GM12878 (cell line): Measurements from ENCODE around the gene SETBP1. TPM values are rescaled to one million over a fixed set of nuclear protein-coding genes. Genes with fewer than 3 reads are reported as not detected.

Experiments used
- ATAC-seq: fragments of 200-7000 bp; cut with Tn5 transposase; 3 replicates; pipeline ENCODE4 v1.9.1; 2020; ENCODE audit warnings: mild to moderate bottlenecking, moderate library complexity
- BruUV-seq: library from RNA; stranded (reverse); fragments of 400-500 nt; replicated peaks from 2 replicates; lab custom pipeline; 2021; lab: Mats Ljungman, UMichigan
- CTCF ChIA-PET: fragments of 300-600 bp; sonication (Branson Sonifier 250); formaldehyde crosslinking; extraction: SDS; loops from one replicate; lab custom pipeline; 2021; ENCODE audit warnings: inconsistent platforms; lab: Yijun Ruan, JAX
- POLR2A ChIA-PET: fragments of 350-600 bp; formaldehyde crosslinking; extraction: SDS; loops from one replicate; lab custom pipeline; 2021; ENCODE audit warnings: inconsistent platforms; lab: Charles Lee
- RAD21 ChIA-PET: fragments of 300-600 bp; sonication (Branson Sonifier 250); formaldehyde crosslinking; loops from one replicate; lab custom pipeline; 2023; ENCODE audit warnings: antibody characterized with exemption; ENCODE audit not compliant: unreplicated experiment; lab: Charles Lee
- SMC1A ChIA-PET: fragments of 300-600 bp; sonication (Branson Sonifier 250); formaldehyde crosslinking; loops from one replicate; lab custom pipeline; 2023; ENCODE audit not compliant: unreplicated experiment, uncharacterized antibody; lab: Charles Lee
- DNase-seq: peaks from one replicate; pipeline ENCODE4 v3.0.0-alpha.2; 2011; ENCODE audit warnings: low read depth, low spot score
- FAIRE-seq: peaks from 3 replicates; lab custom pipeline; 2011; peaks lifted over from hg19 to GRCh38; lab: Jason Lieb, UNC
- H2AFZ ChIP-seq: 2 replicates; pipeline ENCODE4 v1.6.0; 2011; ENCODE audit warnings: low read depth, low read length, control low read depth; ENCODE audit not compliant: control insufficient read depth
- H3K27ac ChIP-seq: 2 replicates; pipeline ENCODE4 v1.5.1; 2011; ENCODE audit warnings: control low read depth; ENCODE audit not compliant: control insufficient read depth, insufficient read depth
- H3K27me3 ChIP-seq, 2 experiments: replicated peaks in 1 of 2; 2 replicates each; pipeline versions ENCODE4 v1.6.0 to v1.6.1; 2011; ENCODE audit warnings: low read length in 1 of 2; ENCODE audit not compliant: control insufficient read depth in 2 of 2, insufficient read depth in 2 of 2
- H3K36me3 ChIP-seq, 2 experiments: 2 replicates each; pipeline ENCODE4 v1.5.1; 2011; ENCODE audit warnings: low read length in 1 of 2; ENCODE audit not compliant: control insufficient read depth in 2 of 2, insufficient read depth in 2 of 2
- H3K4me1 ChIP-seq: 2 replicates; pipeline ENCODE4 v1.6.1; 2011; ENCODE audit warnings: mild to moderate bottlenecking, low read length, moderate library complexity, mixed read lengths; ENCODE audit not compliant: control insufficient read depth, insufficient read depth
- H3K4me2 ChIP-seq: 2 replicates; pipeline ENCODE4 v1.6.0; 2011; ENCODE audit warnings: control low read depth; ENCODE audit not compliant: control insufficient read depth, insufficient read depth
- H3K4me3 ChIP-seq: fragments of 200-600 bp; sonication (generic); 2 replicates; pipeline ENCODE4 v1.5.1; 2016
- H3K79me2 ChIP-seq: 2 replicates; pipeline ENCODE4 v1.6.0; 2011; ENCODE audit warnings: low read length; ENCODE audit not compliant: control insufficient read depth, insufficient read depth
- H3K9ac ChIP-seq: 2 replicates; pipeline ENCODE4 v1.8.0; 2011; ENCODE audit warnings: low read length, control low read depth, mixed read lengths; ENCODE audit not compliant: control insufficient read depth, insufficient read depth
- H3K9me3 ChIP-seq: replicated peaks from 3 replicates; pipeline ENCODE4 v1.5.1; 2011; ENCODE audit warnings: mild to moderate bottlenecking, low read length; ENCODE audit not compliant: control insufficient read depth, insufficient read depth
- H4K20me1 ChIP-seq: 2 replicates; pipeline ENCODE4 v1.6.0; 2011; ENCODE audit not compliant: control insufficient read depth, insufficient read depth
- BHLHE40 ChIP-seq, 2 experiments: fragments of 450-650 bp in 1 of 2; IDR thresholded peaks; 2 replicates each; pipeline ENCODE4 v1.6.1; 2011 to 2017; ENCODE audit warnings: low read depth in 2 of 2, borderline replicate concordance in 1 of 2, improper control_type of control experiment in 1 of 2, low read length in 1 of 2, mild to moderate bottlenecking in 1 of 2
- CBFB ChIP-seq: IDR thresholded peaks from 2 replicates; pipeline ENCODE4 v1.6.1; 2016; ENCODE audit warnings: antibody characterized with exemption, low read depth
- HDAC6 ChIP-seq: fragments of 200-600 bp; sonication (generic); IDR thresholded peaks from one replicate; pipeline ENCODE4 v1.8.0; 2017; ENCODE audit warnings: antibody characterized with exemption; ENCODE audit not compliant: unreplicated experiment
- PRDM15 ChIP-seq: fragments of 450-650 bp; formaldehyde crosslinking; IDR thresholded peaks from 2 replicates; pipeline ENCODE4 v1.4.0; 2020; ENCODE audit warnings: mild to moderate bottlenecking, moderate library complexity
- RAD51 ChIP-seq: fragments of 450-650 bp; IDR thresholded peaks from 2 replicates; pipeline ENCODE4 v1.6.1; 2016; ENCODE audit warnings: moderate library complexity, mild to moderate bottlenecking, inconsistent platforms
- SKIL ChIP-seq: fragments of 450-650 bp; IDR thresholded peaks from 2 replicates; pipeline ENCODE4 v1.6.1; 2017; ENCODE audit warnings: mild to moderate bottlenecking, low read depth, inconsistent platforms; ENCODE audit not compliant: poor library complexity, severe bottlenecking
- SPI1 ChIP-seq: IDR thresholded peaks from 2 replicates; pipeline ENCODE4 v1.6.1; 2011; ENCODE audit warnings: low read depth, mild to moderate bottlenecking, low read length, moderate library complexity, borderline replicate concordance; ENCODE audit not compliant: insufficient read depth
- SRF ChIP-seq, 2 experiments: IDR thresholded peaks; 2 replicates each; pipeline ENCODE4 v1.6.1; 2011; ENCODE audit warnings: low read depth in 2 of 2, low read length in 2 of 2, mild to moderate bottlenecking in 1 of 2, moderate library complexity in 1 of 2
- WGBS: methylation state at CpG from one replicate; pipeline ENCODE4 v1.1.6; 2016; ENCODE audit warnings: low lambda C conversion rate; ENCODE audit not compliant: insufficient replicate concordance, insufficient coverage; ENCODE audit errors: missing lambda C conversion rate; 5-methylcytosine and 5-hydroxymethylcytosine counted together
- in situ Hi-C: fragments of 300-500 bp; cut with MboI; formaldehyde crosslinking; loops from 9 replicates; pipeline ENCODE4 v1.14.3; 2018; ENCODE audit warnings: mixed read lengths
- intact Hi-C: fragments of 100-400 bp; cut with micrococcal nuclease; formaldehyde crosslinking; loops from one replicate; pipeline ENCODE4 v1.14.2; 2022; ENCODE audit not compliant: unreplicated experiment
- polyA plus RNA-seq, 11 experiments: library from polyadenylated mRNA; depleted of rRNA in 4 of 11; unstranded in 6 of 11; stranded (reverse) in 5 of 11; fragments of >200 nt; fragmentation: Nextera tagmentation in 4 of 11; fragmentation: Illumina TruSeq in 1 of 11; extraction: Ambion mirVana in 4 of 11; extraction: Trizol in 1 of 11; gene quantifications; 1 replicate in 1 of 11; 2 replicates in 10 of 11; pipeline versions ENCODE4 v1.2.1 to v1.2.3, GENCODE V29; 2011 to 2016; ENCODE audit warnings: inconsistent platforms in 2 of 11, missing spikeins in 2 of 11, low read depth in 1 of 11
- total RNA-seq, 4 experiments: library from RNA; depleted of rRNA in 3 of 4; stranded (reverse); fragments of >200 nt in 3 of 4; fragmentation: Illumina TruSeq in 1 of 4; extraction: Trizol in 1 of 4; gene quantifications; 2 replicates each; pipeline versions ENCODE4 v1.2.1 to v1.2.3, GENCODE V29; 2013 to 2021

Gene SETBP1
- total and polyA plus RNA-seq, 10 of the 15 experiments (the other 5 are each of a cell fraction or from before 2014, with no cell fraction given), result 0.99 to 29.7 (median 8.3) TPM

GRCh38 chr18:44715842-44716241, 35.2 kb downstream of the SETBP1 start:
- H2AFZ ChIP-seq, result no peak overlapping the region
- POLR2A ChIA-PET, result no interaction called here
- WGBS, result 80% methylated on average over 6 of the region's 6 CpGs
- peaks cover 0 to 2% of the 10 kb centered on the region in 2 experiments; a peak in 1 of 4 replicates for H3K36me3 ChIP-seq
- ATAC-seq (no peak), FAIRE-seq (no peak), DNase-seq (no peak)
- no peak overlapping the region for H3K4me2 ChIP-seq
- no TSS peak for BruUV-seq
- CTCF ChIA-PET, result interaction anchor here (1.0 kb wide), 1 partner anchor 35 kb away, joined by 4 read pairs; the partner anchor contains the start of gene SETBP1
- H3K9ac ChIP-seq, result no peak overlapping the region
- SMC1A ChIA-PET, result interaction anchor here (1.1 to 1.7 kb wide), 2 partner anchors 14 to 32 kb away, joined by 3 to 7 read pairs; no protein-coding TSS in a partner anchor
- no peaks in the 10 kb centered on the region for H3K9me3 ChIP-seq
- intact Hi-C loops, result no loop called here
- RAD21 ChIA-PET, result no interaction called here
- TF ChIP-seq BHLHE40 (IDR thresholded peaks at IDR 0.05; ENCODE audit: borderline replicate concordance in 1 of 2, low read depth in 2 of 2, low read length in 1 of 2) (no peak), SKIL (no peak), PRDM15 (CRISPR knock-in tag) (no peak), RAD51 (no peak), SRF (IDR thresholded peaks at IDR 0.05; ENCODE audit: low read depth in 2 of 2, low read length in 2 of 2) (no peak), SPI1 (no peak), HDAC6 (no peak), CBFB (no peak)
- no peaks in the 10 kb centered on the region for H3K79me2 ChIP-seq
- H3K27me3 ChIP-seq, result no peaks in the 10 kb centered on the region
- in situ Hi-C loops, result no loop called here
- no peak overlapping the region for H3K4me3 ChIP-seq
- peaks cover 20% of the 10 kb centered on the region for H3K4me1 ChIP-seq
- H3K27ac ChIP-seq, result no peak overlapping the region
- no peaks in the 10 kb centered on the region for H4K20me1 ChIP-seq
